Activated CD4-positive, alpha-beta T cell treated with anti-CD3 and anti-CD28 coated beads, Interleukin-2, Interleukin-6, amounts not matched to agents 100 ng/mL and 50 ng/mL, durations not matched to agents 16 hours and 8 hours (primary cell): ENCODE data around the gene CETP.
"Not testable (repeated sequence)": the region's sequence is repeated elsewhere in the genome, so short reads cannot be mapped to it uniquely, and the experiment has no call there.

Experiments
- DNase-seq: peaks from one replicate; pipeline ENCODE4 v3.0.0-alpha.2; 2020

The CETP gene

GRCh38 chr16:56999409-57000270 lies 37.9 kb downstream of the CETP start:
- peak; percentile 51 for DNase-seq

GRCh38 chr16:57000271-57001025 lies 38.7 kb downstream of the CETP start:
- DNase-seq = peak; percentile 52

GRCh38 chr16:57001026-57001679 lies 39.4 kb downstream of the CETP start:
- no peak for DNase-seq

GRCh38 chr16:57003439-57004386 lies 42.0 kb downstream of the CETP start:
- no peak for DNase-seq

GRCh38 chr16:57004387-57005250 lies 42.9 kb downstream of the CETP start:
- DNase-seq = no peak

GRCh38 chr16:57005597-57005996 lies 43.8 kb downstream of the CETP start:
- not testable (repeated sequence) for DNase-seq

GRCh38 chr16:57007050-57007449 lies 45.3 kb downstream of the CETP start:
- no peak for DNase-seq

GRCh38 chr16:57007530-57007929 lies 45.8 kb downstream of the CETP start:
- no peak for DNase-seq

- no peak for DNase-seq
Observed at GRCh38 chr16:57008440-57008839, 46.7 kb downstream of the CETP start.

- peak; percentile 43 for DNase-seq
Observed at GRCh38 chr16:57009643-57010170, 48.0 kb downstream of the CETP start.

- no peak for DNase-seq
Observed at GRCh38 chr16:57012353-57012752, 50.6 kb downstream of the CETP start.

- DNase-seq = peak; percentile 46
Observed at GRCh38 chr16:57013229-57013628, 51.5 kb downstream of the CETP start.

- no peak for DNase-seq
Observed at GRCh38 chr16:57013902-57014301, 52.2 kb downstream of the CETP start.

- DNase-seq = no peak
Observed at GRCh38 chr16:57016301-57016700, 54.6 kb downstream of the CETP start.

GRCh38 chr16:57016831-57017230 lies 55.1 kb downstream of the CETP start:
- no peak for DNase-seq

- DNase-seq = no peak
Observed at GRCh38 chr16:57017251-57017650, 55.5 kb downstream of the CETP start.

- no peak for DNase-seq
Observed at GRCh38 chr16:57019746-57020145, 58.0 kb downstream of the CETP start.

GRCh38 chr16:57020651-57021050 lies 58.9 kb downstream of the CETP start:
- DNase-seq = no peak

GRCh38 chr16:57021757-57022156 lies 60.0 kb downstream of the CETP start:
- no peak for DNase-seq

- DNase-seq = no peak
Observed at GRCh38 chr16:57022445-57022844, 60.7 kb downstream of the CETP start.
